ENCODE measurements around the gene LRRC26. TPM values are rescaled to one million over a fixed set of nuclear protein-coding genes. Genes with fewer than 3 reads are reported as not detected.

The LRRC26 gene
- total RNA-seq, 1 donor from 2014 or later = not detected

GRCh38 chr9:137173796-137174664 is 4.2 kb upstream of the LRRC26 start:
- Histone ChIP-seq H3K9me3 (no peaks in the 10 kb centered on the region), H3K4me3 (no peak overlapping the region), H3K36me3 (peaks cover 13% of the 10 kb centered on the region), H3K27ac (no peak overlapping the region), H3K27me3 (peaks cover 39% of the 10 kb centered on the region), H3K4me1 (peaks cover 4% of the 10 kb centered on the region)
- intact Hi-C loops (cut with DNase I) = no loop called here
- ATAC-seq = no peak
- TF ChIP-seq, protein P1, sequence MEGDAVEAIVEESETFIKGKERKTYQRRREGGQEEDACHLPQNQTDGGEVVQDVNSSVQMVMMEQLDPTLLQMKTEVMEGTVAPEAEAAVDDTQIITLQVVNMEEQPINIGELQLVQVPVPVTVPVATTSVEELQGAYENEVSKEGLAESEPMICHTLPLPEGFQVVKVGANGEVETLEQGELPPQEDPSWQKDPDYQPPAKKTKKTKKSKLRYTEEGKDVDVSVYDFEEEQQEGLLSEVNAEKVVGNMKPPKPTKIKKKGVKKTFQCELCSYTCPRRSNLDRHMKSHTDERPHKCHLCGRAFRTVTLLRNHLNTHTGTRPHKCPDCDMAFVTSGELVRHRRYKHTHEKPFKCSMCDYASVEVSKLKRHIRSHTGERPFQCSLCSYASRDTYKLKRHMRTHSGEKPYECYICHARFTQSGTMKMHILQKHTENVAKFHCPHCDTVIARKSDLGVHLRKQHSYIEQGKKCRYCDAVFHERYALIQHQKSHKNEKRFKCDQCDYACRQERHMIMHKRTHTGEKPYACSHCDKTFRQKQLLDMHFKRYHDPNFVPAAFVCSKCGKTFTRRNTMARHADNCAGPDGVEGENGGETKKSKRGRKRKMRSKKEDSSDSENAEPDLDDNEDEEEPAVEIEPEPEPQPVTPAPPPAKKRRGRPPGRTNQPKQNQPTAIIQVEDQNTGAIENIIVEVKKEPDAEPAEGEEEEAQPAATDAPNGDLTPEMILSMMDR (IDR thresholded peaks at IDR 0.05) = no peak
- no peak for DNase-seq

GRCh38 chr9:137172901-137173795 is 3.3 kb upstream of the LRRC26 start:
- TF ChIP-seq, protein P1 (IDR thresholded peaks at IDR 0.05) = no peak
- DNase-seq (no peak), ATAC-seq (peak; percentile 20)
- intact Hi-C loops (cut with DNase I) = no loop called here
- Histone ChIP-seq H3K9me3 (no peaks in the 10 kb centered on the region), H3K4me3 (no peak overlapping the region), H3K4me1 (peaks cover 9% of the 10 kb centered on the region), H3K27me3 (peaks cover 48% of the 10 kb centered on the region), H3K36me3 (peaks cover 6% of the 10 kb centered on the region), H3K27ac (no peak overlapping the region)

DNA sequence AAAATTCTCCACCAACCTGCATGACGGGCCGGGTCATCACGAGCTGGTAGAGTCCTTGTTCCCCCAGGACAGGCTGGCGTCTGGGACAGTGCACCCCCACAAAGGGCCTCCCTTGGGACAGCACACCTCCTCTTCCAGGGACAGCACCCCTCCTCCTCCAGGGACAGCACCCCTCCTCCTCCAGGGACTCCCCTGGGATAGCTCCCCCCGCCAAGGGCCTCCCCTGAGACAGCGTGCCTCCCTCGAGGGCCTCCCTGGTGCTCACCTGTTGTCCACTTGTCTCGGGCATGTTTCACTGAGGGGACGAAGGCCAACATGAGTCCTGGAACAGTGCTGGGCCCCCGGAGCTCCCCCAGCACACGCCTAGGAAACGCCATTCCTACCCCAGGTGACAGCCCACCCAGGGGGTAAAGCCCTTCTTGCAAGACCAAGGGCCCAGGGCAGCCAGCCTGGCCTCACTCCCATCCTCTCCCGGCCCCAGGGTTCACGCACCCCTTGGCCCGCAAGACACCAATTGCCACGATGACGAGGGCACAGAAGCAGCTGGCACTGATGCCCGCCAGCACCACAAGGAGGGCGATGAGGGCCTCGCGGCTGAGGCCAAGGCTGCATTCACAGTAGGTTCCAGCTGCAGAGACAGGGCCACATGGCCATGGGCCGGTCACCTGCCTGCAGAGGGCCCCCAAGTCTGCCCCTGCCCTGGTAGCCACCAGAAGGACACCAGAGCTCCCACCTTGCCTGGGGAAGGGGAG is 1.5 kb upstream of the LRRC26 start:
- Histone ChIP-seq H3K4me3 (no peak overlapping the region), H3K36me3 (no peaks in the 10 kb centered on the region), H3K9me3 (no peaks in the 10 kb centered on the region), H3K27ac (no peak overlapping the region), H3K27me3 (peaks cover 66% of the 10 kb centered on the region), H3K4me1 (peaks cover 14% of the 10 kb centered on the region)
- intact Hi-C loops (cut with DNase I) = no loop called here
- DNase-seq (no peak), ATAC-seq (no peak)
- TF ChIP-seq, protein P1 (IDR thresholded peaks at IDR 0.05) = no peak

DNA sequence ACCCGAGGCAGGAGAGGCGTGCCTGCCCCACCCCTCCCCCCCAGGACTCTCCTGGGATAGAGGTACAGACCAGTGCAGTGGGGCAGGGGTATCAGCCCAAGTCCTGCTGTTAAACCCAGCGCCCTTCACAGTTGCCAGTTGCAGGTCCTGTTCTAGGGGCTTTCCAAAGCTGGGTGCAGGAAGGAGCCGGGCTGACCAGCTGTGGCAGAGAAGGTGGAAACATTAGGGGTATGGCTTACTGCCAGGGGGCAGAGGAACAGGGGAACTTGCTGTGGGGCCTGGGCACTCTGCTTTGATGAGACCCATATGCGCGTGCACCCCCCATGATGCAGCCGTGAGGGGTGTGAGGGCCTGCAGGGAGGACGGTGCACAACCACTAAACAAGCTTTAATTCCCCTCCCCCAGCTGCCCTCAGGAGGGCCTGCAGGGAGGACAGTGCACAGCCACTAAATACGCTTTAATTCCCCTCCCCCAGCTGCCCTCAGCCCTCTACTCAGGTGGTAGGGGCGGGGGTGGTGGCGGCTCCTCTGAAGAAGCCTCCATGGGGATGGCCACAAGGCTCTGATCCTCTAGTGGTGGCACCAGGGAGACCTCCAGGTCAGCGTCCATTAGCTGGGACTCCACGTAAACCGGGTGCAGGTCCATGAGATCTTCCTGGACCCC is 766 bp upstream of the LRRC26 start:
- no peak overlapping the region for H3K27ac ChIP-seq
- no peaks in the 10 kb centered on the region for H3K36me3 ChIP-seq
- TF ChIP-seq, protein P1 (IDR thresholded peaks at IDR 0.05) = no peak
- intact Hi-C loops (cut with DNase I) = no loop called here
- peaks cover 73% of the 10 kb centered on the region for H3K27me3 ChIP-seq
- DNase-seq (no peak), ATAC-seq (no peak)
- H3K4me1 ChIP-seq = peaks cover 14% of the 10 kb centered on the region
- no peak overlapping the region for H3K4me3 ChIP-seq
- no peaks in the 10 kb centered on the region for H3K9me3 ChIP-seq
